C4-2B (cell line): ENCODE data around the gene SERPINB10.

Experiments used
- ZFX ChIP-seq: fragments of 450-650 bp; IDR thresholded peaks from 2 replicates; pipeline ENCODE4 v1.6.1; 2017
- TF ChIP-seq, protein P1 (sequence below): fragments of 450-650 bp; conservative IDR thresholded peaks from 2 replicates; pipeline ENCODE4 v1.5.1; 2017; ENCODE audit warnings: mild to moderate bottlenecking

DNA sequence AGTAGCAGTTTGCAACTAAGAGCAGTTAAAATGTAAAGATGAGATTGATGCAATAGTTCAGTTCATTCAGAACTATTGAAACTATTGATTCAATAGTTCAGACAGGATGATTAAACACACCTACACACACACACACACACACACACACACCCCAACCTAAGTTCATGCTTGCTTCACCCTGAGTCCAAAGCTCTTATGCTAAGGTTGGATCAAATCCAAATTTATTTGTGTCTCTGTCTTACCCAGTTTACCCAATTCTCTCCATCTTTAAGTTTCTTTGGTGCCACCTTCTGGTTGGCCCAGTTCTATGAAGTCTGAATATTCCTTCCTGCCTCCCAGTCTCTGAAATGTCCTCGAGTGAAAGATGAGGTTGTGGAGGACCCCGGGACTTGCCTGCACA lies 67.2 kb downstream of the SERPINB10 start:
- TF ChIP-seq, protein P1, sequence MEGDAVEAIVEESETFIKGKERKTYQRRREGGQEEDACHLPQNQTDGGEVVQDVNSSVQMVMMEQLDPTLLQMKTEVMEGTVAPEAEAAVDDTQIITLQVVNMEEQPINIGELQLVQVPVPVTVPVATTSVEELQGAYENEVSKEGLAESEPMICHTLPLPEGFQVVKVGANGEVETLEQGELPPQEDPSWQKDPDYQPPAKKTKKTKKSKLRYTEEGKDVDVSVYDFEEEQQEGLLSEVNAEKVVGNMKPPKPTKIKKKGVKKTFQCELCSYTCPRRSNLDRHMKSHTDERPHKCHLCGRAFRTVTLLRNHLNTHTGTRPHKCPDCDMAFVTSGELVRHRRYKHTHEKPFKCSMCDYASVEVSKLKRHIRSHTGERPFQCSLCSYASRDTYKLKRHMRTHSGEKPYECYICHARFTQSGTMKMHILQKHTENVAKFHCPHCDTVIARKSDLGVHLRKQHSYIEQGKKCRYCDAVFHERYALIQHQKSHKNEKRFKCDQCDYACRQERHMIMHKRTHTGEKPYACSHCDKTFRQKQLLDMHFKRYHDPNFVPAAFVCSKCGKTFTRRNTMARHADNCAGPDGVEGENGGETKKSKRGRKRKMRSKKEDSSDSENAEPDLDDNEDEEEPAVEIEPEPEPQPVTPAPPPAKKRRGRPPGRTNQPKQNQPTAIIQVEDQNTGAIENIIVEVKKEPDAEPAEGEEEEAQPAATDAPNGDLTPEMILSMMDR: peak; percentile 18
- no peak for TF ChIP-seq ZFX
